ENCODE results near the gene DSG3. TPM values are rescaled to one million over a fixed set of nuclear protein-coding genes. Genes with fewer than 3 reads are reported as not detected.

DSG3 gene
- total and polyA plus RNA-seq, 2 of the 13 experiments (the other 11 are each of a cell fraction or from before 2014, with no cell fraction given) = not detected

DNA sequence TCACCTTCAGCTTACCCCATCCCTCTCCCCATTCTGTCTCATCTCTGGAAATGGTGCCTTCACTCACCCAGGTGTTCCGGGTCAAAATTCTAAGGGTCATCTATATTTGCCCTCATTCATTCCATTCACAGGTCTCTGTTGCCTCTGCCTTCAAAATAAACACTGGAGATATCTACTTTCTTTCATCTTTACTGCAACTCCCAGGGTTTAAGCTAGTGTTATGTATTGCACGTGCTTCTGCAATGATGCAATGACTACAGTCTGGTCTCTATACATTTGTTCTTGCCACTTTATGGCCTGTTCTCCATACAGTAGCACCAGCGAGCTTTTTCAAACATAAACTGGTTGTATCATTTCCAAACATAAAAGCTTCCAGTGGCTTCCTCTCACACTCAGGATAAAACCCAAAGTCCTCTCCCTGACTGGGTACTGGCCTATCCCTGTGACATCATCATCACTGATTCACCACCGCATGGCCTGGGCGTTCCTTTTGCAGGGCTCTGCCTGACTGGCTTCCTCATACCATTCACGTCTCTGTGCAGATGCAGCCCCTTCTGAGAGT, 64.7 kb downstream of the DSG3 start (continued):
- TF ChIP-seq, protein P1, sequence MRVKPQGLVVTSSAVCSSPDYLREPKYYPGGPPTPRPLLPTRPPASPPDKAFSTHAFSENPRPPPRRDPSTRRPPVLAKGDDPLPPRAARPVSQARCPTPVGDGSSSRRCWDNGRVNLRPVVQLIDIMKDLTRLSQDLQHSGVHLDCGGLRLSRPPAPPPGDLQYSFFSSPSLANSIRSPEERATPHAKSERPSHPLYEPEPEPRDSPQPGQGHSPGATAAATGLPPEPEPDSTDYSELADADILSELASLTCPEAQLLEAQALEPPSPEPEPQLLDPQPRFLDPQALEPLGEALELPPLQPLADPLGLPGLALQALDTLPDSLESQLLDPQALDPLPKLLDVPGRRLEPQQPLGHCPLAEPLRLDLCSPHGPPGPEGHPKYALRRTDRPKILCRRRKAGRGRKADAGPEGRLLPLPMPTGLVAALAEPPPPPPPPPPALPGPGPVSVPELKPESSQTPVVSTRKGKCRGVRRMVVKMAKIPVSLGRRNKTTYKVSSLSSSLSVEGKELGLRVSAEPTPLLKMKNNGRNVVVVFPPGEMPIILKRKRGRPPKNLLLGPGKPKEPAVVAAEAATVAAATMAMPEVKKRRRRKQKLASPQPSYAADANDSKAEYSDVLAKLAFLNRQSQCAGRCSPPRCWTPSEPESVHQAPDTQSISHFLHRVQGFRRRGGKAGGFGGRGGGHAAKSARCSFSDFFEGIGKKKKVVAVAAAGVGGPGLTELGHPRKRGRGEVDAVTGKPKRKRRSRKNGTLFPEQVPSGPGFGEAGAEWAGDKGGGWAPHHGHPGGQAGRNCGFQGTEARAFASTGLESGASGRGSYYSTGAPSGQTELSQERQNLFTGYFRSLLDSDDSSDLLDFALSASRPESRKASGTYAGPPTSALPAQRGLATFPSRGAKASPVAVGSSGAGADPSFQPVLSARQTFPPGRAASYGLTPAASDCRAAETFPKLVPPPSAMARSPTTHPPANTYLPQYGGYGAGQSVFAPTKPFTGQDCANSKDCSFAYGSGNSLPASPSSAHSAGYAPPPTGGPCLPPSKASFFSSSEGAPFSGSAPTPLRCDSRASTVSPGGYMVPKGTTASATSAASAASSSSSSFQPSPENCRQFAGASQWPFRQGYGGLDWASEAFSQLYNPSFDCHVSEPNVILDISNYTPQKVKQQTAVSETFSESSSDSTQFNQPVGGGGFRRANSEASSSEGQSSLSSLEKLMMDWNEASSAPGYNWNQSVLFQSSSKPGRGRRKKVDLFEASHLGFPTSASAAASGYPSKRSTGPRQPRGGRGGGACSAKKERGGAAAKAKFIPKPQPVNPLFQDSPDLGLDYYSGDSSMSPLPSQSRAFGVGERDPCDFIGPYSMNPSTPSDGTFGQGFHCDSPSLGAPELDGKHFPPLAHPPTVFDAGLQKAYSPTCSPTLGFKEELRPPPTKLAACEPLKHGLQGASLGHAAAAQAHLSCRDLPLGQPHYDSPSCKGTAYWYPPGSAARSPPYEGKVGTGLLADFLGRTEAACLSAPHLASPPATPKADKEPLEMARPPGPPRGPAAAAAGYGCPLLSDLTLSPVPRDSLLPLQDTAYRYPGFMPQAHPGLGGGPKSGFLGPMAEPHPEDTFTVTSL (CRISPR knock-in tag; IDR thresholded peaks at IDR 0.05; ENCODE audit: borderline replicate concordance) = peak; percentile 90; the same call in 1 of the 2 replicates
- TF ChIP-seq RAD21 (CRISPR knock-in tag; IDR thresholded peaks at IDR 0.05) (no peak), FOXA3 (CRISPR knock-in tag; IDR thresholded peaks at IDR 0.05) (peak; percentile 97), ZBTB25 (CRISPR knock-in tag; IDR thresholded peaks at IDR 0.05) (peak; percentile 84), KLF16 (CRISPR knock-in tag; IDR thresholded peaks at IDR 0.05) (peak in 1 of 2 experiments; percentile 86; a peak in 1 of 4 replicates), PATZ1 (CRISPR knock-in tag; IDR thresholded peaks at IDR 0.05) (peak; percentile 59; the same call in 1 of the 2 replicates), ZNF441 (CRISPR knock-in tag; IDR thresholded peaks at IDR 0.05; ENCODE audit: borderline replicate concordance) (no peak), SATB2 (CRISPR knock-in tag; IDR thresholded peaks at IDR 0.05) (0 out of 2 replicates have a peak, but pooled peaks have one; percentile 24), BCL3 (CRISPR knock-in tag; IDR thresholded peaks at IDR 0.05) (0 out of 2 replicates have a peak, but pooled peaks have one; percentile 45), KDM6A (CRISPR knock-in tag; IDR thresholded peaks at IDR 0.05; ENCODE audit: low read depth) (peak; percentile 73; the same call in 1 of the 2 replicates), ASH2L (IDR thresholded peaks at IDR 0.05; ENCODE audit: insufficient read length, low read depth, low read length) (peak; percentile 81), NR2F2 (IDR thresholded peaks at IDR 0.05; ENCODE audit: borderline replicate concordance, low read depth) (peak; percentile 98), KLF12 (CRISPR knock-in tag; IDR thresholded peaks at IDR 0.05; ENCODE audit: borderline replicate concordance) (no peak)
- TF ChIP-seq, protein P2, sequence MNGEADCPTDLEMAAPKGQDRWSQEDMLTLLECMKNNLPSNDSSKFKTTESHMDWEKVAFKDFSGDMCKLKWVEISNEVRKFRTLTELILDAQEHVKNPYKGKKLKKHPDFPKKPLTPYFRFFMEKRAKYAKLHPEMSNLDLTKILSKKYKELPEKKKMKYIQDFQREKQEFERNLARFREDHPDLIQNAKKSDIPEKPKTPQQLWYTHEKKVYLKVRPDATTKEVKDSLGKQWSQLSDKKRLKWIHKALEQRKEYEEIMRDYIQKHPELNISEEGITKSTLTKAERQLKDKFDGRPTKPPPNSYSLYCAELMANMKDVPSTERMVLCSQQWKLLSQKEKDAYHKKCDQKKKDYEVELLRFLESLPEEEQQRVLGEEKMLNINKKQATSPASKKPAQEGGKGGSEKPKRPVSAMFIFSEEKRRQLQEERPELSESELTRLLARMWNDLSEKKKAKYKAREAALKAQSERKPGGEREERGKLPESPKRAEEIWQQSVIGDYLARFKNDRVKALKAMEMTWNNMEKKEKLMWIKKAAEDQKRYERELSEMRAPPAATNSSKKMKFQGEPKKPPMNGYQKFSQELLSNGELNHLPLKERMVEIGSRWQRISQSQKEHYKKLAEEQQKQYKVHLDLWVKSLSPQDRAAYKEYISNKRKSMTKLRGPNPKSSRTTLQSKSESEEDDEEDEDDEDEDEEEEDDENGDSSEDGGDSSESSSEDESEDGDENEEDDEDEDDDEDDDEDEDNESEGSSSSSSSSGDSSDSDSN (CRISPR knock-in tag; IDR thresholded peaks at IDR 0.05) = no peak
- TF ChIP-seq, protein P3, sequence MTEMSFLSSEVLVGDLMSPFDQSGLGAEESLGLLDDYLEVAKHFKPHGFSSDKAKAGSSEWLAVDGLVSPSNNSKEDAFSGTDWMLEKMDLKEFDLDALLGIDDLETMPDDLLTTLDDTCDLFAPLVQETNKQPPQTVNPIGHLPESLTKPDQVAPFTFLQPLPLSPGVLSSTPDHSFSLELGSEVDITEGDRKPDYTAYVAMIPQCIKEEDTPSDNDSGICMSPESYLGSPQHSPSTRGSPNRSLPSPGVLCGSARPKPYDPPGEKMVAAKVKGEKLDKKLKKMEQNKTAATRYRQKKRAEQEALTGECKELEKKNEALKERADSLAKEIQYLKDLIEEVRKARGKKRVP (CRISPR knock-in tag; IDR thresholded peaks at IDR 0.05) = peak in 1 of 2 experiments; percentile 98; a peak in 2 of 4 replicates
